SH-SY5Y (cell line): ENCODE data around the gene AMBN.

Experiments
- GATA2 ChIP-seq: IDR thresholded peaks from 2 replicates; pipeline ENCODE4 v1.6.1; 2011; ENCODE audit warnings: mild to moderate bottlenecking, low read depth, low read length
- GATA3 ChIP-seq: IDR thresholded peaks from 2 replicates; pipeline ENCODE4 v1.6.1; 2011; ENCODE audit warnings: low read depth, mild to moderate bottlenecking, low read length, moderate library complexity

- TF ChIP-seq GATA2 (no peak), GATA3 (no peak)
Measured at GRCh38 chr4:70564033-70564432, 28.0 kb upstream of the AMBN start.
